K562 (cell line): ENCODE data around the gene PFKFB2. TPM values are rescaled to one million over a fixed set of nuclear protein-coding genes. Genes with fewer than 3 reads are reported as not detected.

ENCODE experiments used
- ATAC-seq: fragments of 200-7000 bp; cut with Tn5 transposase; 3 replicates; pipeline ENCODE4 v1.9.1; 2020; ENCODE audit warnings: moderate library complexity
- BruUV-seq: library from RNA; stranded (reverse); fragments of 400-500 nt; replicated peaks from 2 replicates; lab custom pipeline; 2021; lab: Mats Ljungman, UMichigan
- CTCF ChIA-PET: fragments of 300-600 bp; formaldehyde crosslinking; extraction: SDS; loops from one replicate; lab custom pipeline; 2021; ENCODE audit warnings: low intra/inter-chr PET ratio; lab: Yijun Ruan, JAX
- POLR2A ChIA-PET: fragments of 300-600, 350-650 bp; sonication (Branson Sonifier 250); formaldehyde crosslinking; extraction: SDS; loops from one replicate; lab custom pipeline; 2021; ENCODE audit warnings: antibody characterized with exemption, inconsistent platforms; lab: Yijun Ruan, JAX
- DNase-seq, 4 experiments: peaks; one replicate each; pipeline versions ENCODE4 v3.0.0 to v3.0.0-alpha.2; 2011 to 2018; ENCODE audit warnings: low spot score in 3 of 4, mixed read lengths in 3 of 4; ENCODE audit errors: extremely low read depth in 1 of 4
- FAIRE-seq: peaks from 2 replicates; lab custom pipeline; 2011; peaks lifted over from hg19 to GRCh38; lab: Jason Lieb, UNC
- H2AFZ ChIP-seq: 2 replicates; pipeline ENCODE4 v1.6.0; 2011; ENCODE audit warnings: low read depth, low read length, control low read depth, inconsistent platforms
- H3K27ac ChIP-seq: fragments of 200-600 bp; 3 replicates; pipeline ENCODE4 v1.8.0; 2011; ENCODE audit warnings: low read depth, mild to moderate bottlenecking, control low read depth, inconsistent platforms, low read length, moderate library complexity, mixed read lengths; ENCODE audit errors: extremely low read depth
- H3K27me3 ChIP-seq, 2 experiments: fragments of 300-600 bp in 1 of 2; 2 replicates in 1 of 2; 3 replicates in 1 of 2; pipeline versions ENCODE4 v1.6.0 to v1.8.0; 2011; ENCODE audit warnings: inconsistent platforms in 2 of 2, low read length in 2 of 2, mild to moderate bottlenecking in 1 of 2, mixed read lengths in 1 of 2, moderate library complexity in 1 of 2; ENCODE audit not compliant: control insufficient read depth in 2 of 2, insufficient read depth in 2 of 2
- H3K36me3 ChIP-seq: fragments of 300-600 bp; 3 replicates; pipeline ENCODE4 v1.8.0; 2011; ENCODE audit warnings: mild to moderate bottlenecking, low read length, inconsistent platforms; ENCODE audit not compliant: control insufficient read depth, insufficient read depth
- H3K4me1 ChIP-seq, 2 experiments: fragments of 200-600 bp in 1 of 2; replicated peaks in 1 of 2; 2 replicates in 1 of 2; 3 replicates in 1 of 2; pipeline versions ENCODE4 v1.5.1 to v1.8.0; 2011; ENCODE audit warnings: inconsistent platforms in 2 of 2, low read length in 2 of 2, mild to moderate bottlenecking in 1 of 2, mixed read lengths in 1 of 2, moderate library complexity in 1 of 2; ENCODE audit not compliant: control insufficient read depth in 2 of 2, insufficient read depth in 2 of 2
- H3K4me2 ChIP-seq: 2 replicates; pipeline ENCODE4 v1.6.1; 2011; ENCODE audit warnings: low read length, control low read depth, inconsistent platforms, mixed read lengths; ENCODE audit not compliant: insufficient read depth
- H3K4me3 ChIP-seq: fragments of 200-600 bp; sonication (generic), shearing (Covaris generic); 2 replicates; pipeline ENCODE4 v1.5.1; 2016; ENCODE audit warnings: control low read depth, inconsistent platforms
- H3K79me2 ChIP-seq: fragments of 200-600 bp; 3 replicates; pipeline ENCODE4 v1.8.0; 2011; ENCODE audit warnings: low read length, inconsistent platforms; ENCODE audit not compliant: control insufficient read depth, insufficient read depth
- H3K9ac ChIP-seq, 2 experiments: 2 replicates each; pipeline versions ENCODE4 v1.6.0 to v1.6.1; 2011; ENCODE audit warnings: low read depth in 2 of 2, low read length in 2 of 2, control low read depth in 1 of 2, inconsistent platforms in 1 of 2, mild to moderate bottlenecking in 1 of 2, mixed read lengths in 1 of 2; ENCODE audit not compliant: insufficient read depth in 1 of 2
- H3K9me1 ChIP-seq: one replicate; pipeline ENCODE4 v1.6.0; 2011; ENCODE audit warnings: inconsistent platforms, mild to moderate bottlenecking, low read length, moderate library complexity; ENCODE audit not compliant: control insufficient read depth, insufficient read depth
- H3K9me3 ChIP-seq: replicated peaks from 2 replicates; pipeline ENCODE4 v1.5.1; 2011; ENCODE audit warnings: low read depth, low read length, inconsistent platforms; ENCODE audit not compliant: control insufficient read depth, insufficient read depth
- H4K20me1 ChIP-seq: replicated peaks from 2 replicates; pipeline ENCODE4 v1.6.1; 2011; ENCODE audit warnings: low read length, inconsistent platforms, mixed read lengths; ENCODE audit not compliant: control insufficient read depth, insufficient read depth
- C11orf30 ChIP-seq: fragments of 450-650 bp; IDR thresholded peaks from 2 replicates; pipeline ENCODE4 v1.6.1; 2016; ENCODE audit warnings: low read depth, mild to moderate bottlenecking
- DMBX1 ChIP-seq: fragments of 250-450 bp; sonication (Bioruptor Pico); IDR thresholded peaks from 2 replicates; pipeline ENCODE4 v1.8.0; 2022; ENCODE audit warnings: inconsistent platforms, mild to moderate bottlenecking, moderate library complexity, borderline replicate concordance
- MEF2A ChIP-seq: IDR thresholded peaks from 2 replicates; pipeline ENCODE4 v1.6.1; 2011; ENCODE audit warnings: low read depth, mild to moderate bottlenecking, low read length, moderate library complexity; ENCODE audit not compliant: control insufficient read depth
- RBM14 ChIP-seq: fragments of 200-400 bp; formaldehyde crosslinking; IDR thresholded peaks from 2 replicates; pipeline ENCODE4 v1.6.1; 2018; ENCODE audit warnings: low read depth, mild to moderate bottlenecking, low read length, moderate library complexity, borderline replicate concordance; ENCODE audit not compliant: insufficient read depth
- SRF ChIP-seq, 2 experiments: fragments of 250-450, 450-650 bp in 1 of 2; sonication (Bioruptor Pico) in 1 of 2; sonication (generic) in 1 of 2; formaldehyde crosslinking; IDR thresholded peaks; 2 replicates each; pipeline versions ENCODE4 v1.5.0 to v1.5.1; 2020 to 2022; ENCODE audit warnings: mild to moderate bottlenecking in 1 of 2, missing genetic modification reagents in 1 of 2
- ZNF23 ChIP-seq: fragments of 250-450 bp; sonication (Bioruptor Pico); IDR thresholded peaks from 2 replicates; pipeline ENCODE4 v1.4.0; 2020; ENCODE audit warnings: mild to moderate bottlenecking
- WGBS: fragments of 100-300 bp; shearing (Covaris generic); methylation state at CpG from one replicate; pipeline ENCODE4 v1.1.6; 2016; ENCODE audit warnings: low coverage, mixed read lengths; ENCODE audit not compliant: insufficient coverage; ENCODE audit errors: missing lambda C conversion rate; 5-methylcytosine and 5-hydroxymethylcytosine counted together
- in situ Hi-C: fragments of 300-500 bp; cut with MboI; formaldehyde crosslinking; loops from 4 replicates; pipeline ENCODE4 v1.15.0; 2018; ENCODE audit warnings: inconsistent platforms, mixed read lengths
- intact Hi-C: fragments of 100-400 bp; cut with micrococcal nuclease; formaldehyde crosslinking; loops from 2 replicates; pipeline ENCODE4 v1.14.2; 2022
- polyA plus RNA-seq, 8 experiments: library from polyadenylated mRNA; depleted of rRNA in 4 of 8; stranded (reverse) in 5 of 8; unstranded in 3 of 8; fragments of >200 nt; fragmentation: Nextera tagmentation in 2 of 8; fragmentation: Illumina TruSeq in 1 of 8; extraction: Ambion mirVana in 2 of 8; extraction: Trizol in 1 of 8; gene quantifications; 2 replicates each; pipeline versions ENCODE4 v1.2.1 to v1.2.3, GENCODE V29; 2011 to 2014; ENCODE audit warnings: inconsistent platforms in 1 of 8, missing spikeins in 1 of 8
- total RNA-seq, 7 experiments: library from RNA; depleted of rRNA in 6 of 7; stranded (reverse); fragments of >200 nt in 6 of 7; fragmentation: Illumina TruSeq in 2 of 7; extraction: Trizol in 2 of 7; gene quantifications; 2 replicates each; pipeline versions ENCODE4 v1.2.1 to v1.2.3, GENCODE V29; 2011 to 2021; ENCODE audit warnings: low replicate concordance in 1 of 7
- TF ChIP-seq, protein P1 (sequence below): fragments of 450-650 bp; formaldehyde crosslinking; IDR thresholded peaks from 2 replicates; pipeline ENCODE4 v1.4.0; 2020; ENCODE audit warnings: mild to moderate bottlenecking
- TF ChIP-seq, protein P2 (sequence below), 2 experiments: IDR thresholded peaks; 2 replicates each; pipeline ENCODE4 v1.6.1; 2012; ENCODE audit warnings: improper control_type of control experiment in 2 of 2, low read depth in 2 of 2, low read length in 2 of 2, borderline replicate concordance in 1 of 2

Gene PFKFB2
- total and polyA plus RNA-seq, 9 of the 15 experiments (the other 6 are each of a cell fraction or from before 2014, with no cell fraction given): 6.9 to 26.0 (median 16.4) TPM

DNA sequence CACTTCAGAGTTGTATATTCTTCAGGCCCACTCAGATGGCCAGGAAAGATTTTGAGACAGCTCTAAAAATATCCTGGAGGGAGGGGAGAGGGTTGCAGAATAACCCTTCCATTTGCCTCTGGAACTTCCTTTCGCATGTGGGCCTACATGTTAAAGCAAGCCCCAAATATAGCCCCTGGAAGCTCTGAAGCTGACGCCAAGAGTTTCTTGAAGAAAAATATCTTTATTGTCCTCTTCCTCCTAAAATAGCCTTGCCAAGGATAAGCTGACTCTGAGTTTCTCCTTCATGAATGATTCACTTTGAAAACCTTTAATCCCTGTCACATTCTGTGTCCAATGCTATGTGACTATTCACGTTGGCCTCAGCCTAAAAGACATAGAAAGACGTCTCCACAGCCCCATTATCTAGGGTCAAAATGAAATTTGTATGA, 27.0 kb upstream of the PFKFB2 start:
- Histone ChIP-seq H3K4me3 (no peak overlapping the region), H3K79me2 (peaks cover 16% of the 10 kb centered on the region; the same call in 2 of the 3 replicates), H3K9me3 (no peaks in the 10 kb centered on the region), H3K27ac (peak overlapping the region; percentile 100), H3K9me1 (peaks cover 3% of the 10 kb centered on the region), H3K36me3 (peaks cover 7% of the 10 kb centered on the region; the same call in 2 of the 3 replicates), H4K20me1 (no peaks in the 10 kb centered on the region), H3K4me1 (peaks cover 41 to 85% of the 10 kb centered on the region in 2 experiments), H3K4me2 (peak overlapping the region; percentile 97), H3K9ac (peak overlapping the region in 1 of 2 experiments; percentile 99; a peak in 2 of 4 replicates), H2AFZ (peak overlapping the region; percentile 40), H3K27me3 (no peaks in the 10 kb centered on the region)
- intact Hi-C loops: no loop called here
- in situ Hi-C loops: no loop called here
- no TSS peak for BruUV-seq
- CTCF ChIA-PET: no interaction called here
- POLR2A ChIA-PET: interaction anchor here (0.7 to 8.6 kb wide), 7 partner anchors 7 to 414 kb away, joined by 3 to 97 read pairs (median 18); partner anchors contain the start of genes C1orf116, EIF2D, PFKFB2 and YOD1
- ATAC-seq (no peak), FAIRE-seq (no peak), DNase-seq (no peak)
- 7% methylated on average over 4 of the region's 4 CpGs for whole genome bisulfite sequencing
- peak; percentile 29; the same call in 1 of the 2 replicates for TF ChIP-seq C11orf30
- TF ChIP-seq DMBX1: peak; percentile 35; the same call in 1 of the 2 replicates
- no peak for TF ChIP-seq RBM14
- TF ChIP-seq SRF (CRISPR knock-in tag; IDR thresholded peaks at IDR 0.05): peak in 1 of 2 experiments; percentile 45; a peak in 1 of 4 replicates
- peak; percentile 37; the same call in 1 of the 2 replicates for TF ChIP-seq ZNF23 (CRISPR knock-in tag)
- TF ChIP-seq, protein P1, sequence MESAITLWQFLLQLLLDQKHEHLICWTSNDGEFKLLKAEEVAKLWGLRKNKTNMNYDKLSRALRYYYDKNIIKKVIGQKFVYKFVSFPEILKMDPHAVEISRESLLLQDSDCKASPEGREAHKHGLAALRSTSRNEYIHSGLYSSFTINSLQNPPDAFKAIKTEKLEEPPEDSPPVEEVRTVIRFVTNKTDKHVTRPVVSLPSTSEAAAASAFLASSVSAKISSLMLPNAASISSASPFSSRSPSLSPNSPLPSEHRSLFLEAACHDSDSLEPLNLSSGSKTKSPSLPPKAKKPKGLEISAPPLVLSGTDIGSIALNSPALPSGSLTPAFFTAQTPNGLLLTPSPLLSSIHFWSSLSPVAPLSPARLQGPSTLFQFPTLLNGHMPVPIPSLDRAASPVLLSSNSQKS (CRISPR knock-in tag): 0 out of 2 replicates have a peak, but pooled peaks have one; percentile 51
- TF ChIP-seq, protein P2, sequence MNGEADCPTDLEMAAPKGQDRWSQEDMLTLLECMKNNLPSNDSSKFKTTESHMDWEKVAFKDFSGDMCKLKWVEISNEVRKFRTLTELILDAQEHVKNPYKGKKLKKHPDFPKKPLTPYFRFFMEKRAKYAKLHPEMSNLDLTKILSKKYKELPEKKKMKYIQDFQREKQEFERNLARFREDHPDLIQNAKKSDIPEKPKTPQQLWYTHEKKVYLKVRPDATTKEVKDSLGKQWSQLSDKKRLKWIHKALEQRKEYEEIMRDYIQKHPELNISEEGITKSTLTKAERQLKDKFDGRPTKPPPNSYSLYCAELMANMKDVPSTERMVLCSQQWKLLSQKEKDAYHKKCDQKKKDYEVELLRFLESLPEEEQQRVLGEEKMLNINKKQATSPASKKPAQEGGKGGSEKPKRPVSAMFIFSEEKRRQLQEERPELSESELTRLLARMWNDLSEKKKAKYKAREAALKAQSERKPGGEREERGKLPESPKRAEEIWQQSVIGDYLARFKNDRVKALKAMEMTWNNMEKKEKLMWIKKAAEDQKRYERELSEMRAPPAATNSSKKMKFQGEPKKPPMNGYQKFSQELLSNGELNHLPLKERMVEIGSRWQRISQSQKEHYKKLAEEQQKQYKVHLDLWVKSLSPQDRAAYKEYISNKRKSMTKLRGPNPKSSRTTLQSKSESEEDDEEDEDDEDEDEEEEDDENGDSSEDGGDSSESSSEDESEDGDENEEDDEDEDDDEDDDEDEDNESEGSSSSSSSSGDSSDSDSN (IDR thresholded peaks at IDR 0.05; ENCODE audit: borderline replicate concordance in 1 of 2, low read depth in 2 of 2, low read length in 2 of 2): no peak
- TF ChIP-seq MEF2A: 0 out of 2 replicates have a peak, but pooled peaks have one; percentile 24
